OCI-LY3 (cell line): ENCODE measurements around the gene HIP1.

Source experiments
- CTCF ChIP-seq: fragments of 200-600, 300-600 bp; sonication (generic); IDR thresholded peaks from 2 replicates; pipeline ENCODE4 v1.5.1; 2014; ENCODE audit warnings: antibody characterized with exemption, low read length, low read depth
- EZH2phosphoT487 ChIP-seq: fragments of 200-600 bp; shearing (Covaris generic); IDR thresholded peaks from 2 replicates; pipeline ENCODE4 v1.6.1; 2018; ENCODE audit warnings: antibody characterized with exemption, mixed run types, low read depth

- TF ChIP-seq CTCF (no peak), EZH2phosphoT487 (no peak)
These were observed 206.1 kb downstream of the HIP1 start for GRCh38 chr7:75532639-75533038.
